Duodenal mucosa (tissue), 2 donors: ENCODE measurements around the gene CERT1.
"Not testable (repeated sequence)": the region's sequence is repeated elsewhere in the genome, so short reads cannot be mapped to it uniquely, and the experiment has no call there.

Source experiments
- H3K27ac ChIP-seq: one replicate; pipeline ENCODE4 v1.7.0; 2013; ENCODE audit warnings: low read depth, low read length
- H3K27me3 ChIP-seq, 2 donors: one replicate each; pipeline ENCODE4 v1.7.0; 2013; ENCODE audit warnings: low read length in 2 of 2, control low read depth in 1 of 2; ENCODE audit not compliant: insufficient read depth in 2 of 2, control insufficient read depth in 1 of 2
- H3K36me3 ChIP-seq, 2 donors: one replicate each; pipeline ENCODE4 v1.7.0; 2013; ENCODE audit warnings: low read length in 2 of 2, control low read depth in 1 of 2; ENCODE audit not compliant: insufficient read depth in 2 of 2, control insufficient read depth in 1 of 2
- H3K4me1 ChIP-seq, 2 donors: one replicate each; pipeline ENCODE4 v1.7.0; 2013; ENCODE audit warnings: low read length in 2 of 2, control low read depth in 1 of 2; ENCODE audit not compliant: insufficient read depth in 2 of 2, control insufficient read depth in 1 of 2
- H3K4me3 ChIP-seq, 2 donors: one replicate each; pipeline ENCODE4 v1.7.0; 2013; ENCODE audit warnings: low read length in 2 of 2, low read depth in 1 of 2
- H3K9ac ChIP-seq, 2 donors: one replicate each; pipeline ENCODE4 v1.7.0; 2013; ENCODE audit warnings: low read length in 2 of 2, low read depth in 1 of 2
- H3K9me3 ChIP-seq, 2 donors: one replicate each; pipeline ENCODE4 v1.7.0; 2013; ENCODE audit warnings: low read length in 2 of 2, control low read depth in 1 of 2; ENCODE audit not compliant: control insufficient read depth in 1 of 2

Gene CERT1

DNA sequence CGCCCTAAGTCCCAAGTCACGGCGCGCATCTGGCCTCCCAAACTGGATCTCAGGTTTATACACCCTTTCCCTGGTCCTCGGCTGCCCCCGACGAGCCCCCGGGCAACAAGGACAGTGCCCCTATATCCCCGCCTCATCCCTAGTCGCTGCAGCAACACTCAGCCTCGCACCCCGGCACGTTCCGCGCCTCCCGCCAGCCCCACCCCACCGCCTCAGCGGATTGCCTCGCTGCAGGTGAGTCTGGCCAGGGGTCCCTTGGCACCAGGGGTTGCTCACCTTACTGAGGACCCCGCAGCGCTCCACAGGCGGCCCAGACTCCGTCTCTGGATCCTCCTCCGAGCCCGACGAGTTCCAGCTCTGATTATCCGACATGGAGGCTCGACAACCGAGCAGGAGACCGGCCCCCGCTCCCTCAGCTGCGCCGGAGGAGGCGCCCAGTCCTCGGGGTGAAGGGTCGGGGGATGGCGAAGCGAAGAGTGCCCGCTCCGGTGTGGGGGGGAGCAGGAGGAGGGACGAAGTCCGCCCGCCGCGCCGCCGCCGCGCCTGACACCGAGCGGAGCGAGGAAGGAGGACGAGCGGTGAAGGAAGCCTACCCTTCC is 494 bp downstream of the CERT1 start:
- peak overlapping the region; percentile 90 for H3K27ac ChIP-seq
- H3K27me3 ChIP-seq, result no peaks in the 10 kb centered on the region
- H3K9me3 ChIP-seq, result no peaks in the 10 kb centered on the region
- peak overlapping the region; percentile 82 to 86 for H3K9ac ChIP-seq
- H3K36me3 ChIP-seq, result no peaks in the 10 kb centered on the region
- peak overlapping the region; percentile 93 for H3K4me3 ChIP-seq
- H3K4me1 ChIP-seq, result peaks cover 22 to 33% of the 10 kb centered on the region in 2 donors

DNA sequence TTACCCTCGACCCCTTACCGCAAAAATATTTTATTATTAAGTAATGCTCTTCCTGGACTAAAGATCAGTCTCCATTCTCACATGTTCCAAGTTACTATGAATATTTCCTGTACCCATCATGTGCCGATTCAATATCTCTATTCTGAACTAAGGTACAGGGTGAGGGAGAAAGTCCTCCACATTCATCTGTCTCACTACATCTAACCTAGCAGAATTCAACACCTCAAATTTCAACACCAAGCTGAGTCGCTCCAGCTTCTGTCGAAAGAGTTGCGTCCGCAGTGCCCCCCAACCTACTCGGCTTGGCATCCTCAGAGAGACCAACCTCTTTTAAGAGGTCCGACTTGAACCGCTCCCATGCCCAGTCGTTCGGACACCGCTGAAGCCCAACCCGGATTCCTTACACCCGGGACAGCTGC is 1.0 kb downstream of the CERT1 start:
- Histone ChIP-seq H3K27ac (peak overlapping the region; percentile 90), H3K4me1 (peaks cover 25 to 33% of the 10 kb centered on the region in 2 donors), H3K9ac (peak overlapping the region; percentile 82 to 86), H3K9me3 (no peaks in the 10 kb centered on the region), H3K36me3 (no peaks in the 10 kb centered on the region), H3K27me3 (no peaks in the 10 kb centered on the region), H3K4me3 (peak overlapping the region; percentile 93)

DNA sequence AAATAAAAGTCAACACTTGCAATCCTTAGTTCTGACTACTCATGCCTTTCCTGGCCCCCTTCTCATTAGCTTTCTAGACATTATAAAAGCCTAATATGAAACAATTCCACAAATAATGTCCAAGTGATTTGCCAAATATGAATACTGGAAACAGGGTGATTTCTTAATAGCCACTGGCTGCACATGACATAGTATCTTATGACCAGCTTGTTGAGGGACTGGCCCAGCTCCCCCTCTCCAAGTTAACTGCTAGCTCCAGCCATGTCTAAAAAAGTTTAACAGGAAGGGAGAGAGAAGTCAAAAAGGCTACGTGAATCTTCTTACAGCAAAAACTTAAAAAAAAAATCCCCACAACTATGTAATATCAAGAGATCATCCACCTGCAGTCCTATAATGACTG is 1.5 kb downstream of the CERT1 start:
- Histone ChIP-seq H3K27ac (no peak overlapping the region), H3K9me3 (no peaks in the 10 kb centered on the region), H3K4me1 (peaks cover 25 to 33% of the 10 kb centered on the region in 2 donors), H3K27me3 (no peaks in the 10 kb centered on the region), H3K36me3 (peaks cover 0 to 2% of the 10 kb centered on the region in 2 donors), H3K4me3 (peak overlapping the region; percentile 93), H3K9ac (peak overlapping the region; percentile 82 to 86)

DNA sequence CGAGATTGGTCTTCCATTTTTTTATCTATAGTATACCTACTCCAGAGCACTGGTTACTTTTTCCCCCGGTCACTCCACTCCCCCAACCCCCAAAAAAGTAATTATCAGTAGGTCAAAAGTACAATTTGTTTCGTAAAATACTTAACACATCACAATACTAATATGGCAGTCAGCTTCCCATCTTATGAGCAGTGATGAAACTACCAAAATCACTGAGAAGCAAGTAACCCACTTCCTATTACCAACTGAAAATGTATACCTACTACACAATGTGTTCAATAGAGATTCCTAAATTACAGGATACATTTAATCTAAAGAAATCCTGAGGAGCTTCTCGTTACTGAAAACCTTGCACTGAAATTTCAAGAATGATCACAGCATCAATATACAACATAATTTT is 1.9 kb downstream of the CERT1 start:
- H3K27ac ChIP-seq, result no peak overlapping the region
- peaks cover 25 to 33% of the 10 kb centered on the region in 2 donors for H3K4me1 ChIP-seq
- peaks cover 0 to 6% of the 10 kb centered on the region in 2 donors for H3K36me3 ChIP-seq
- no peaks in the 10 kb centered on the region for H3K9me3 ChIP-seq
- no peak overlapping the region for H3K9ac ChIP-seq
- peak overlapping the region; percentile 93 for H3K4me3 ChIP-seq
- no peaks in the 10 kb centered on the region for H3K27me3 ChIP-seq

GRCh38 chr5:75507841-75508240 is 3.6 kb downstream of the CERT1 start:
- Histone ChIP-seq H3K27me3 (no peaks in the 10 kb centered on the region), H3K9ac (no peak overlapping the region), H3K27ac (no peak overlapping the region), H3K36me3 (peaks cover 0 to 7% of the 10 kb centered on the region in 2 donors), H3K4me1 (peaks cover 17 to 19% of the 10 kb centered on the region in 2 donors), H3K9me3 (no peaks in the 10 kb centered on the region), H3K4me3 (no peak overlapping the region)

GRCh38 chr5:75505112-75505511 is 6.3 kb downstream of the CERT1 start:
- not testable (repeated sequence) for H3K9ac ChIP-seq, H3K27ac ChIP-seq, H3K27me3 ChIP-seq, H3K36me3 ChIP-seq, H3K9me3 ChIP-seq, H3K4me3 ChIP-seq
- peaks cover 11 to 13% of the 10 kb centered on the region in 2 donors for H3K4me1 ChIP-seq

DNA sequence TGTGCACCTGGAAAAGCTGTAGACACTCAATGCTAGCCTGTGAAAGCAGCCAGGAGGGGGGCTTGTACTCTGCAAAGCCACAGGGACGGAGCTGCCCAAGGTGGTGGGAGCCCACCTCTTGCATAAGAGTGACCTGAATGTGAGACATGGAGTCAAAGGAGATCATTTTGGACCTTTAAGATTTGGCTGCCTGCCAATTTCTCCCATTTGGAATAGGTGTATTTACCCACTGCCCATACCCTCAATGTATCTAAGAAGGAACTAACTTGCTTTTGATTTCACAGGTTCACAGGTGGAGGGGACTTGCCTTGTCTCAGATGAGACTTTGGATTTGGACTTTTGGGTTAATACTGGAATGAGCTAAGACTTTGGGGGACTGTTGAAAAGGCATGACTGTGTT is 12.6 kb downstream of the CERT1 start:
- not testable (repeated sequence) for H3K9ac ChIP-seq, H3K4me3 ChIP-seq, H3K9me3 ChIP-seq, H3K27me3 ChIP-seq, H3K27ac ChIP-seq, H3K4me1 ChIP-seq
- peaks cover 6 to 12% of the 10 kb centered on the region in 2 donors for H3K36me3 ChIP-seq

- H3K4me3 ChIP-seq, result no peak overlapping the region
- H3K27ac ChIP-seq, result no peak overlapping the region
- no peaks in the 10 kb centered on the region for H3K9me3 ChIP-seq
- H3K4me1 ChIP-seq, result no peaks in the 10 kb centered on the region
- H3K27me3 ChIP-seq, result no peaks in the 10 kb centered on the region
- peaks cover 6 to 12% of the 10 kb centered on the region in 2 donors for H3K36me3 ChIP-seq
- no peak overlapping the region for H3K9ac ChIP-seq
Observed at GRCh38 chr5:75498208-75498777, 13.1 kb downstream of the CERT1 start.

DNA sequence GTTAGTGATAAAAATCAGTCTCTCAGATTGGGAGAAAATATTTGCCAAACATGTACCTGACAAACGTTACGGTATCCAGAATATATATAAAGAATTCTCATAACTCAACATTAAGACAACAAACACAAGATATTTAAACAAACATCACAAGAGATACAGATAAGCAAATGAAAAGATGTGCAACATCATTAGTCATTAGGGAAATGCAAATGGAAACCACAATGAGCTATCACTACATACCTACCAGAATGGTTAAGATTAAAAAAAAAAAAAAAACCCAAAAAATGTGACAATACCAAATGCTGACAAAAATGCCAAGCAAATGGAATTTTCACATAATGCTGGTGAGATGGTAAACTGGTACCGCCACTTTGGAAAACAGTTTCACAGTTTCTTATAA is 15.4 kb downstream of the CERT1 start:
- no peak overlapping the region for H3K27ac ChIP-seq
- H3K36me3 ChIP-seq, result peaks cover 13 to 18% of the 10 kb centered on the region in 2 donors
- no peak overlapping the region for H3K9ac ChIP-seq
- H3K27me3 ChIP-seq, result no peaks in the 10 kb centered on the region
- no peaks in the 10 kb centered on the region for H3K9me3 ChIP-seq
- no peaks in the 10 kb centered on the region for H3K4me1 ChIP-seq
- no peak overlapping the region for H3K4me3 ChIP-seq

- Histone ChIP-seq H3K4me3 (no peak overlapping the region), H3K9ac (no peak overlapping the region), H3K4me1 (no peaks in the 10 kb centered on the region), H3K36me3 (peaks cover 6 to 12% of the 10 kb centered on the region in 2 donors), H3K9me3 (peaks cover 0 to 3% of the 10 kb centered on the region in 2 donors), H3K27me3 (no peaks in the 10 kb centered on the region), H3K27ac (no peak overlapping the region)
Observed at GRCh38 chr5:75491621-75492020, 19.8 kb downstream of the CERT1 start.
